GM23338 (cell line): ENCODE data around the gene ZNF492. TPM values are rescaled to one million over a fixed set of nuclear protein-coding genes. Genes with fewer than 3 reads are reported as not detected.

Experiments used
- ATAC-seq: fragments of 200-7000 bp; cut with Tn5 transposase; 3 replicates; pipeline ENCODE4 v1.9.1; 2020
- DNase-seq: peaks from one replicate; pipeline ENCODE4 v3.0.0-alpha.2; 2015; ENCODE audit warnings: low spot score
- H2AFZ ChIP-seq: fragments of 200-600 bp; sonication (generic); 2 replicates; pipeline ENCODE4 v1.8.0; 2016; ENCODE audit warnings: antibody characterized with exemption, mild to moderate bottlenecking, moderate library complexity
- H3F3A ChIP-seq: fragments of 200-600 bp; sonication (generic); replicated peaks from 2 replicates; pipeline ENCODE4 v1.8.0; 2017; ENCODE audit warnings: antibody characterized with exemption, mixed run types, low read depth
- H3K27ac ChIP-seq: fragments of 200-600 bp; sonication (generic); 2 replicates; pipeline ENCODE4 v1.6.1; 2016; ENCODE audit warnings: low read depth
- H3K27me3 ChIP-seq: fragments of 200-600 bp; sonication (generic); 2 replicates; pipeline ENCODE4 v1.8.0; 2016; ENCODE audit warnings: mild to moderate bottlenecking, mixed run types, moderate library complexity; ENCODE audit not compliant: insufficient read depth
- H3K36me3 ChIP-seq: fragments of 200-600 bp; sonication (generic); 2 replicates; pipeline ENCODE4 v1.8.0; 2016; ENCODE audit warnings: mild to moderate bottlenecking; ENCODE audit not compliant: insufficient read depth
- H3K4me1 ChIP-seq: fragments of 200-600 bp; sonication (generic); 2 replicates; pipeline ENCODE4 v1.8.0; 2016; ENCODE audit warnings: mild to moderate bottlenecking, moderate library complexity; ENCODE audit not compliant: insufficient read depth
- H3K4me2 ChIP-seq: fragments of 200-600 bp; sonication (generic); 2 replicates; pipeline ENCODE4 v1.7.1; 2017; ENCODE audit warnings: mixed run types
- H3K4me3 ChIP-seq: fragments of 200-600 bp; sonication (generic); 2 replicates; pipeline ENCODE4 v1.6.1; 2016; ENCODE audit warnings: mixed run types
- H3K79me2 ChIP-seq: fragments of 200-600 bp; sonication (generic); replicated peaks from 2 replicates; pipeline ENCODE4 v1.8.0; 2017; ENCODE audit warnings: mild to moderate bottlenecking; ENCODE audit not compliant: insufficient read depth
- H3K9me2 ChIP-seq: fragments of 200-600 bp; sonication (generic); 2 replicates; pipeline ENCODE4 v1.8.0; 2017; ENCODE audit not compliant: insufficient read depth
- H4K20me1 ChIP-seq: fragments of 200-600 bp; sonication (generic); replicated peaks from 2 replicates; pipeline ENCODE4 v1.8.0; 2017; ENCODE audit warnings: mild to moderate bottlenecking; ENCODE audit not compliant: insufficient read depth
- H3K27ac Mint-ChIP-seq: 2 replicates; pipeline ENCODE4 v1.8.0; 2020; ENCODE audit warnings: inconsistent platforms, mild to moderate bottlenecking, moderate library complexity, mixed read lengths
- H3K27me3 Mint-ChIP-seq: 3 replicates; pipeline ENCODE4 v1.8.0; 2022; ENCODE audit warnings: low read depth, mild to moderate bottlenecking, moderate library complexity, mixed read lengths, inconsistent platforms; ENCODE audit not compliant: insufficient read depth, poor library complexity
- H3K36me3 Mint-ChIP-seq: 3 replicates; pipeline ENCODE4 v1.8.0; 2021; ENCODE audit warnings: low read depth, mild to moderate bottlenecking, inconsistent platforms, moderate library complexity, mixed read lengths
- H3K4me1 Mint-ChIP-seq: 3 replicates; pipeline ENCODE4 v1.8.0; 2020; ENCODE audit warnings: mild to moderate bottlenecking, inconsistent platforms, mixed read lengths
- H3K4me3 Mint-ChIP-seq: 3 replicates; pipeline ENCODE4 v1.8.0; 2021; ENCODE audit warnings: moderate library complexity, mild to moderate bottlenecking, inconsistent platforms, mixed read lengths
- H3K9me3 Mint-ChIP-seq: 3 replicates; pipeline ENCODE4 v1.8.0; 2020; ENCODE audit warnings: moderate library complexity, mild to moderate bottlenecking, inconsistent platforms, mixed read lengths
- CREB1 ChIP-seq: fragments of 250-450 bp; sonication (Bioruptor Pico); IDR thresholded peaks from 2 replicates; pipeline ENCODE4 v1.5.0; 2020; ENCODE audit warnings: low read depth, mild to moderate bottlenecking, moderate library complexity
- ETS1 ChIP-seq: IDR thresholded peaks from 2 replicates; pipeline ENCODE4 v1.6.1; 2016; ENCODE audit warnings: antibody characterized with exemption
- EZH2phosphoT487 ChIP-seq: fragments of 200-600 bp; sonication (generic); IDR thresholded peaks from one replicate; pipeline ENCODE4 v1.8.1; 2018; ENCODE audit warnings: antibody characterized with exemption; ENCODE audit not compliant: unreplicated experiment
- JUNB ChIP-seq: IDR thresholded peaks from one replicate; pipeline ENCODE4 v1.6.1; 2016; ENCODE audit warnings: antibody characterized with exemption; ENCODE audit not compliant: unreplicated experiment
- REST ChIP-seq: IDR thresholded peaks from one replicate; pipeline ENCODE4 v1.6.1; 2018; ENCODE audit warnings: antibody characterized with exemption; ENCODE audit not compliant: unreplicated experiment
- STAT1 ChIP-seq: IDR thresholded peaks from one replicate; pipeline ENCODE4 v1.6.1; 2016; ENCODE audit warnings: antibody characterized with exemption; ENCODE audit not compliant: unreplicated experiment
- ZNF331 ChIP-seq: fragments of 250-450 bp; sonication (Bioruptor Pico); IDR thresholded peaks from 2 replicates; pipeline ENCODE4 v1.5.0; 2020; ENCODE audit warnings: low read depth, mild to moderate bottlenecking, moderate library complexity
- polyA plus RNA-seq: library from polyadenylated mRNA; unstranded; fragments of >200 nt; fragmentation: Nextera tagmentation; extraction: Ambion mirVana; gene quantifications from 2 replicates; pipeline ENCODE4 v1.2.1, GENCODE V29; 2016
- total RNA-seq: library from RNA; depleted of rRNA; stranded (reverse); fragments of >200 nt; shearing (Covaris generic); gene quantifications from 2 replicates; pipeline ENCODE4 v1.2.3, GENCODE V29; 2014

Gene ZNF492
- total and polyA plus RNA-seq, 2 experiments from 2014 or later, result 0.21 to 0.26 TPM

GRCh38 chr19:22610121-22610520, 24.0 kb upstream of the ZNF492 start:
- no peak overlapping the region for H3K27ac Mint-ChIP-seq
- H3K9me3 Mint-ChIP-seq, result peaks cover 100% of the 10 kb centered on the region

GRCh38 chr19:22612316-22612715, 21.8 kb upstream of the ZNF492 start:
- Histone ChIP-seq H3K27me3 (no peaks in the 10 kb centered on the region), H2AFZ (no peak overlapping the region), H4K20me1 (no peaks in the 10 kb centered on the region), H3K4me3 (no peak overlapping the region), H3F3A (no peaks in the 10 kb centered on the region), H3K27ac (no peak overlapping the region), H3K9me2 (no peaks in the 10 kb centered on the region), H3K79me2 (no peaks in the 10 kb centered on the region), H3K4me2 (no peak overlapping the region), H3K36me3 (peaks cover 8% of the 10 kb centered on the region), H3K4me1 (no peaks in the 10 kb centered on the region)
- DNase-seq, result no peak
- ATAC-seq, result no peak
- H3K9me3 Mint-ChIP-seq, result peaks cover 100% of the 10 kb centered on the region
- no peak overlapping the region for H3K27ac Mint-ChIP-seq
- no peak overlapping the region for H3K4me3 Mint-ChIP-seq
- H3K36me3 Mint-ChIP-seq, result peaks cover 58% of the 10 kb centered on the region
- no peaks in the 10 kb centered on the region; the same call in 2 of the 3 replicates for H3K4me1 Mint-ChIP-seq
- H3K27me3 Mint-ChIP-seq, result peaks cover 7% of the 10 kb centered on the region
- TF ChIP-seq REST, result no peak
- TF ChIP-seq ZNF331 (CRISPR knock-in tag), result no peak
- TF ChIP-seq STAT1, result no peak
- no peak for TF ChIP-seq CREB1
- TF ChIP-seq JUNB, result no peak
- TF ChIP-seq EZH2phosphoT487, result no peak
- TF ChIP-seq ETS1, result no peak

More at GRCh38 chr19:22610121-22610520, 24.0 kb upstream of the ZNF492 start:
- peaks cover 60% of the 10 kb centered on the region for H3K36me3 Mint-ChIP-seq
- Histone ChIP-seq H2AFZ (no peak overlapping the region), H3F3A (no peaks in the 10 kb centered on the region), H3K27me3 (no peaks in the 10 kb centered on the region), H3K4me2 (no peak overlapping the region), H3K79me2 (no peaks in the 10 kb centered on the region), H3K4me3 (no peak overlapping the region), H4K20me1 (no peaks in the 10 kb centered on the region), H3K36me3 (peaks cover 8% of the 10 kb centered on the region), H3K4me1 (no peaks in the 10 kb centered on the region), H3K27ac (no peak overlapping the region), H3K9me2 (no peaks in the 10 kb centered on the region)
- DNase-seq, result no peak
- H3K27me3 Mint-ChIP-seq, result peaks cover 12% of the 10 kb centered on the region
- ATAC-seq, result no peak
- no peak overlapping the region for H3K4me3 Mint-ChIP-seq
- no peaks in the 10 kb centered on the region; the same call in 2 of the 3 replicates for H3K4me1 Mint-ChIP-seq
- no peak for TF ChIP-seq ZNF331 (CRISPR knock-in tag)
